ENCODE data around the gene CPSF3. TPM values are rescaled to one million over a fixed set of nuclear protein-coding genes. Genes with fewer than 3 reads are reported as not detected.

CPSF3 gene
- polyA plus RNA-seq, 2 donors, result 11.9 to 17.6 TPM

DNA sequence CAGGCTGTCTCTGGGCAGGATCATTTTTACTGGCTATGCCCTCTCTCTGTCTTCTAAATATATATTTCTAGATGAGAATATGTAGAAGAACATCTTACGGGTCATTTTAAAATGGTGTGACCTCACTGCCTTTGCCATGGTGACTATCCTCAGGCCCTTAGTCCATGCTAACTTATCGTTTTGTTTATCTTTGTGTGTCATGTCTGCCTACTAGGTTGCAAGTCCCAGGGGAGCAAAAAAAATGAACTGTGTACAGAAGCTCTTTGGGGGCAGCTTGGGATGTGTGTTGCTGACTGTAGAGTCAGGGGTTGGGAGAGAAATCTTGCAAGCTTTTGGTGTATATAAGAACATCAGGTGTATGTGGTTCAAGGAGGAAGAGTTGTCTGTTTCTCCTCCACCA, 11.0 kb downstream of the CPSF3 start:
- Histone ChIP-seq H3K36me3 (ENCODE audit: control insufficient read depth in 2 of 2, insufficient read depth in 2 of 2, low read length in 1 of 2) (peaks cover 8 to 11% of the 10 kb centered on the region in 2 donors), H3K27ac (ENCODE audit: low read depth in 2 of 2, low read length in 1 of 2) (no peak overlapping the region), H3K9me3 (ENCODE audit: control insufficient read depth in 2 of 2, insufficient read depth in 1 of 2, low read depth in 1 of 2, low read length in 1 of 2) (no peaks in the 10 kb centered on the region), H3K27me3 (ENCODE audit: control insufficient read depth in 1 of 2, insufficient read depth in 2 of 2, low read length in 2 of 2) (no peaks in the 10 kb centered on the region), H3K4me1 (ENCODE audit: control insufficient read depth in 2 of 2, insufficient read depth in 2 of 2, low read length in 1 of 2) (peaks cover 0 to 2% of the 10 kb centered on the region in 2 donors), H3K4me3 (ENCODE audit: low read depth in 1 of 2, low read length in 2 of 2) (no peak overlapping the region)
- WGBS, 2 donors, result 83% methylated on average over 2 of the region's 2 CpGs

DNA sequence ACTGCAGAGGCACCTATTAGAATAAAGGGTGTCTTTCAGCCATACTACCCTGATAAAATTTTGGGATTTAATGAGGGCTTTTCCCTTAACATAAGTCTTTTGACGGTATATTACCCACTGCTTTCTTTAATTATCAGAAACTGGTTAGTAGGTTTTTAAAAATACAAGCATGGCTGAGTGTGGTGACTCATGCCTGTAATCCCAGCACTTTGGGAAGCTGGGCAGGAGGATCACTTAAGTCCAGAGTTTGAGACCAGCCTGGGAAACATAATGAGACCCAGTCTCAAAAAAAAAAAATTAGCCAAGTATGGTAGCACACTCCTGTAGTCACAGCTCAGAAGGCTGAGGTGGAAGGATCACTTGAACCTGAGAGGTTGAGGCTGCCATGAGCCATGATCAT, 16.1 kb downstream of the CPSF3 start:
- Histone ChIP-seq H3K27ac (ENCODE audit: low read depth in 2 of 2, low read length in 1 of 2) (no peak overlapping the region), H3K4me3 (ENCODE audit: low read depth in 1 of 2, low read length in 2 of 2) (no peak overlapping the region), H3K9me3 (ENCODE audit: control insufficient read depth in 2 of 2, insufficient read depth in 1 of 2, low read depth in 1 of 2, low read length in 1 of 2) (no peaks in the 10 kb centered on the region), H3K27me3 (ENCODE audit: control insufficient read depth in 1 of 2, insufficient read depth in 2 of 2, low read length in 2 of 2) (no peaks in the 10 kb centered on the region), H3K4me1 (ENCODE audit: control insufficient read depth in 2 of 2, insufficient read depth in 2 of 2, low read length in 1 of 2) (peaks cover 0 to 2% of the 10 kb centered on the region in 2 donors), H3K36me3 (ENCODE audit: control insufficient read depth in 2 of 2, insufficient read depth in 2 of 2, low read length in 1 of 2) (peaks cover 6 to 7% of the 10 kb centered on the region in 2 donors)
- 91 to 100% methylated on average over 1 of the region's 1 CpG for WGBS, 2 donors

GRCh38 chr2:9440058-9440727, 16.7 kb downstream of the CPSF3 start:
- Histone ChIP-seq H3K27me3 (ENCODE audit: control insufficient read depth in 1 of 2, insufficient read depth in 2 of 2, low read length in 2 of 2) (no peaks in the 10 kb centered on the region), H3K27ac (ENCODE audit: low read depth in 2 of 2, low read length in 1 of 2) (no peak overlapping the region), H3K36me3 (ENCODE audit: control insufficient read depth in 2 of 2, insufficient read depth in 2 of 2, low read length in 1 of 2) (peaks cover 3 to 7% of the 10 kb centered on the region in 2 donors), H3K9me3 (ENCODE audit: control insufficient read depth in 2 of 2, insufficient read depth in 1 of 2, low read depth in 1 of 2, low read length in 1 of 2) (no peaks in the 10 kb centered on the region), H3K4me3 (ENCODE audit: low read depth in 1 of 2, low read length in 2 of 2) (no peak overlapping the region), H3K4me1 (ENCODE audit: control insufficient read depth in 2 of 2, insufficient read depth in 2 of 2, low read length in 1 of 2) (peaks cover 0 to 2% of the 10 kb centered on the region in 2 donors)
- 72 to 80% methylated on average over 1 of the region's 1 CpG for WGBS, 2 donors

DNA sequence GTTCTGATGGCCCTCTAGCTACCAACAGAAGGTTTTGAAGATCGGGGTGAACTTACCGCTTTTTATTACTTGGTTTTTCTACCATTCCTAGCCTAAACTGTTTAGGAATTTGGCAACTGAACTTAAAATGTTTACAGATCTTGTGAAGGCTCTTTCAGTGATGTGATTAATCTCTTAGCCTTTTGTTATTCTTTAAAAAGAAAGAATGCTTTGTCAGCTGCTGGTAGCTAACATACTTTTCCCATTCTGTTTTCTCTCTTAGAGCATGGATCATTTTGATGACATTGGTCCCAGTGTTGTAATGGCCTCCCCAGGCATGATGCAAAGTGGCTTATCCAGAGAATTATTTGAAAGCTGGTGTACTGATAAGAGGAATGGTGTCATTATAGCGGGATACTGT, 18.1 kb downstream of the CPSF3 start:
- Histone ChIP-seq H3K9me3 (ENCODE audit: control insufficient read depth in 2 of 2, insufficient read depth in 1 of 2, low read depth in 1 of 2, low read length in 1 of 2) (no peaks in the 10 kb centered on the region), H3K27ac (ENCODE audit: low read depth in 2 of 2, low read length in 1 of 2) (no peak overlapping the region), H3K36me3 (ENCODE audit: control insufficient read depth in 2 of 2, insufficient read depth in 2 of 2, low read length in 1 of 2) (peaks cover 3 to 12% of the 10 kb centered on the region in 2 donors), H3K4me1 (ENCODE audit: control insufficient read depth in 2 of 2, insufficient read depth in 2 of 2, low read length in 1 of 2) (peaks cover 0 to 2% of the 10 kb centered on the region in 2 donors), H3K27me3 (ENCODE audit: control insufficient read depth in 1 of 2, insufficient read depth in 2 of 2, low read length in 2 of 2) (no peaks in the 10 kb centered on the region), H3K4me3 (ENCODE audit: low read depth in 1 of 2, low read length in 2 of 2) (no peak overlapping the region)
- 43 to 55% methylated on average over 3 of the region's 3 CpGs for WGBS, 2 donors

- 87 to 88% methylated on average over 5 of the region's 5 CpGs for WGBS, 2 donors
- Histone ChIP-seq H3K4me3 (ENCODE audit: low read depth in 1 of 2, low read length in 2 of 2) (no peak overlapping the region), H3K27ac (ENCODE audit: low read depth in 2 of 2, low read length in 1 of 2) (no peak overlapping the region), H3K27me3 (ENCODE audit: control insufficient read depth in 1 of 2, insufficient read depth in 2 of 2, low read length in 2 of 2) (no peaks in the 10 kb centered on the region), H3K36me3 (ENCODE audit: control insufficient read depth in 2 of 2, insufficient read depth in 2 of 2, low read length in 1 of 2) (peaks cover 0 to 8% of the 10 kb centered on the region in 2 donors), H3K9me3 (ENCODE audit: control insufficient read depth in 2 of 2, insufficient read depth in 1 of 2, low read depth in 1 of 2, low read length in 1 of 2) (no peaks in the 10 kb centered on the region), H3K4me1 (ENCODE audit: control insufficient read depth in 2 of 2, insufficient read depth in 2 of 2, low read length in 1 of 2) (no peaks in the 10 kb centered on the region)
Observed at GRCh38 chr2:9443526-9443925, 20.1 kb downstream of the CPSF3 start.

- no peaks in the 10 kb centered on the region for H3K9me3 ChIP-seq (ENCODE audit: control insufficient read depth in 2 of 2, insufficient read depth in 1 of 2, low read depth in 1 of 2, low read length in 1 of 2)
- no peak overlapping the region for H3K4me3 ChIP-seq (ENCODE audit: low read depth in 1 of 2, low read length in 2 of 2)
- H3K36me3 ChIP-seq (ENCODE audit: control insufficient read depth in 2 of 2, insufficient read depth in 2 of 2, low read length in 1 of 2), result peaks cover 0 to 13% of the 10 kb centered on the region in 2 donors
Observed at GRCh38 chr2:9445089-9445488, 21.6 kb downstream of the CPSF3 start.

DNA sequence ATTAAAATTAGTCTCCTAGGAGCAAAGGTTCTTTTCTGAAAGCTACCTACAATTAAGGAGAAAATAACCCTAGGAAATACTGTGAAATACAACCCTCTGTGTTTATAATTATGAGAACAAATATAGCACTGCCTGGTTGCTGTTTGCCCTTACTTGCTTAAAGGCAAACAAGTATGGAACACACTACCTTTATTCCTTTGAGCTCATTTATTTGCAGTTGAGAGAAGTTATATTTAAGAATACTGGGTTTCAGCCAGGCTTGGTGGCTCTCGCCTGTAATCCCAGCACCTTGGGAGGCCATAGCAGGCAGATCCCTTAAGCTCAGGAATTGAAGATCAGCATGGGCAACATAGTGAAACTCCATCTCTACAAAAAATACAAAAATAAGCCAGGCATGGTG, 27.8 kb downstream of the CPSF3 start:
- Histone ChIP-seq H3K27me3 (ENCODE audit: control insufficient read depth in 1 of 2, insufficient read depth in 2 of 2, low read length in 2 of 2) (no peaks in the 10 kb centered on the region), H3K9me3 (ENCODE audit: control insufficient read depth in 2 of 2, insufficient read depth in 1 of 2, low read depth in 1 of 2, low read length in 1 of 2) (no peaks in the 10 kb centered on the region), H3K27ac (ENCODE audit: low read depth in 2 of 2, low read length in 1 of 2) (no peak overlapping the region), H3K4me1 (ENCODE audit: control insufficient read depth in 2 of 2, insufficient read depth in 2 of 2, low read length in 1 of 2) (no peaks in the 10 kb centered on the region), H3K4me3 (ENCODE audit: low read depth in 1 of 2, low read length in 2 of 2) (no peak overlapping the region), H3K36me3 (ENCODE audit: control insufficient read depth in 2 of 2, insufficient read depth in 2 of 2, low read length in 1 of 2) (peaks cover 0 to 10% of the 10 kb centered on the region in 2 donors)
- WGBS, 2 donors, result 93 to 98% methylated on average over 1 of the region's 1 CpG

More at GRCh38 chr2:9445089-9445488, 21.6 kb downstream of the CPSF3 start:
- no peaks in the 10 kb centered on the region for H3K27me3 ChIP-seq (ENCODE audit: control insufficient read depth in 1 of 2, insufficient read depth in 2 of 2, low read length in 2 of 2)
- H3K27ac ChIP-seq (ENCODE audit: low read depth in 2 of 2, low read length in 1 of 2), result no peak overlapping the region
- no peaks in the 10 kb centered on the region for H3K4me1 ChIP-seq (ENCODE audit: control insufficient read depth in 2 of 2, insufficient read depth in 2 of 2, low read length in 1 of 2)
- 83 to 85% methylated on average over 7 of the region's 7 CpGs for whole genome bisulfite sequencing, 2 donors

GRCh38 chr2:9460441-9461017, 37.1 kb downstream of the CPSF3 start:
- H3K27ac ChIP-seq (ENCODE audit: low read depth in 2 of 2, low read length in 1 of 2), result no peak overlapping the region
- 93 to 94% methylated on average over 3 of the region's 3 CpGs for WGBS, 2 donors
- no peaks in the 10 kb centered on the region for H3K4me1 ChIP-seq (ENCODE audit: control insufficient read depth in 2 of 2, insufficient read depth in 2 of 2, low read length in 1 of 2)
- peaks cover 3% of the 10 kb centered on the region in 2 donors for H3K36me3 ChIP-seq (ENCODE audit: control insufficient read depth in 2 of 2, insufficient read depth in 2 of 2, low read length in 1 of 2)
- H3K9me3 ChIP-seq (ENCODE audit: control insufficient read depth in 2 of 2, insufficient read depth in 1 of 2, low read depth in 1 of 2, low read length in 1 of 2), result no peaks in the 10 kb centered on the region
- H3K4me3 ChIP-seq (ENCODE audit: low read depth in 1 of 2, low read length in 2 of 2), result no peak overlapping the region
- H3K27me3 ChIP-seq (ENCODE audit: control insufficient read depth in 1 of 2, insufficient read depth in 2 of 2, low read length in 2 of 2), result no peaks in the 10 kb centered on the region

GRCh38 chr2:9461079-9461478, 37.6 kb downstream of the CPSF3 start:
- Histone ChIP-seq H3K4me1 (ENCODE audit: control insufficient read depth in 2 of 2, insufficient read depth in 2 of 2, low read length in 1 of 2) (no peaks in the 10 kb centered on the region), H3K4me3 (ENCODE audit: low read depth in 1 of 2, low read length in 2 of 2) (no peak overlapping the region), H3K27me3 (ENCODE audit: control insufficient read depth in 1 of 2, insufficient read depth in 2 of 2, low read length in 2 of 2) (no peaks in the 10 kb centered on the region), H3K9me3 (ENCODE audit: control insufficient read depth in 2 of 2, insufficient read depth in 1 of 2, low read depth in 1 of 2, low read length in 1 of 2) (no peaks in the 10 kb centered on the region), H3K27ac (ENCODE audit: low read depth in 2 of 2, low read length in 1 of 2) (no peak overlapping the region), H3K36me3 (ENCODE audit: control insufficient read depth in 2 of 2, insufficient read depth in 2 of 2, low read length in 1 of 2) (peaks cover 3 to 4% of the 10 kb centered on the region in 2 donors)
- 89% methylated on average over 3 of the region's 3 CpGs for WGBS, 2 donors

GRCh38 chr2:9462313-9462712, 38.9 kb downstream of the CPSF3 start:
- Histone ChIP-seq H3K4me3 (ENCODE audit: low read depth in 1 of 2, low read length in 2 of 2) (no peak overlapping the region), H3K36me3 (ENCODE audit: control insufficient read depth in 2 of 2, insufficient read depth in 2 of 2, low read length in 1 of 2) (peaks cover 3 to 7% of the 10 kb centered on the region in 2 donors), H3K9me3 (ENCODE audit: control insufficient read depth in 2 of 2, insufficient read depth in 1 of 2, low read depth in 1 of 2, low read length in 1 of 2) (no peaks in the 10 kb centered on the region), H3K27ac (ENCODE audit: low read depth in 2 of 2, low read length in 1 of 2) (no peak overlapping the region), H3K4me1 (ENCODE audit: control insufficient read depth in 2 of 2, insufficient read depth in 2 of 2, low read length in 1 of 2) (no peaks in the 10 kb centered on the region), H3K27me3 (ENCODE audit: control insufficient read depth in 1 of 2, insufficient read depth in 2 of 2, low read length in 2 of 2) (no peaks in the 10 kb centered on the region)
- WGBS, 2 donors, result 68 to 79% methylated on average over 5 of the region's 5 CpGs

Data from esophagus (tissue), 2 donors.